ENCODE measurements around the gene SERPINB6.
"Not testable (repeated sequence)": the region's sequence is repeated elsewhere in the genome, so short reads cannot be mapped to it uniquely, and the experiment has no call there.

Gene SERPINB6

DNA sequence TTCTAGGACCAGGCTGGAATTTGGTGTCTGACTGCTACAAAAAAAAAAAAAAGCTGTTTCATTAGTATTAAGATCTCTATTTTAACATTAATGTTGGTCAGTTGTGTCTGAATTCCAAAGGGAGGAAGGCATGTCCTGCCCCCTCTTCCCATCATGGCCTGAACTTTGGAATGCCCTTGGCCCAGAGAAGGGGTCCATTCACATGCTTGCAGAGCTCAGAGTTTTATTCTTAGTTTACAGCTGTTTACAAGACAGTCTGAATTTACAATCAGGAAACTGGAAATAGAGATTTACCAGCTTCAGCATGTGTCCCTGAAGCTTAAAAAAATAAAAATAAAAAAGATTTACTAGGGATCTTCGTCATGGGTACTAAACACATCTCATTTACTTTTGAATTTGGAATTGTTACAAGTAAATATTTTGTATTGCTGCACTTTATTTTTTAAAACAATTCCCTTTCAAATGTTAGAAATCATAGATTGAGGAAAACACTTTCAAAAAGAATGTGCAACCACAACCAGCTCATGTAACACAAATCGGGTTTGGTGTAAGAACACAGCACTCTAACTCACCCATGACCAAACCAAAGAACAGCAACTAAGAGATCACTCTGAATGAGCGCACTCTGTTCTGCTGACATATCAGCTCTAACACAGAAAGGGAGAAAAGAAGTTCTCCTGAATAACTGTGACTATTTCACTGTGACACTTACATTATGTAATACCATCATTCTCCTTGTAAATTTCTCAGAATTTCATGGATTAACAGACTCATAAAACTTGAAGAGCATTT, 6.6 kb upstream of the SERPINB6 start:
- no peak for DNase-seq (ENCODE audit: low read depth)

- no peak for DNase-seq (ENCODE audit: low read depth)
These were observed 5.9 kb upstream of the SERPINB6 start for GRCh38 chr6:2977290-2977689.

GRCh38 chr6:2976571-2977085, 5.3 kb upstream of the SERPINB6 start:
- no peak for DNase-seq (ENCODE audit: low read depth)

- no peak for DNase-seq (ENCODE audit: low read depth)
These were observed 4.7 kb upstream of the SERPINB6 start for GRCh38 chr6:2976060-2976459.

- DNase-seq (ENCODE audit: low read depth) = no peak
These were observed 2.3 kb upstream of the SERPINB6 start for GRCh38 chr6:2973676-2974075.

DNA sequence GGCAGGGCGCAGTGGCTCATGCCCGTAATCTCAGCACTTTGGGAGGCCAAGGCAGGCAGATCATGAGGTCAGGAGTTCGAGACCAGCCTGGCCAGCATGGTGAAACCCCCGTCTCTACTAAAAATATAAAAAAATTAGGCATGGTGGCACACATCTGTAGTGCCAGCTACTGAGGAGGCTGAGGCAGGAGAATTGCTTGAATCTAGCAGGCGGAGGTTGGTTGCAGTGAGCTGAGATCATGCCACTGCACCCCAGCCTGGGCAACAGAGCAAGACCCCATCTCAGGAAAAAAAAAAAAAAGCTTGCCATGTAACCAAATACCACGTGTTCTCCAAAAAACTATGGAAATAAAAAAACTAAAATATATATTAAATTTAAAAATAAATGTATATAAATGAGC, 1.8 kb upstream of the SERPINB6 start:
- not testable (repeated sequence) for DNase-seq (ENCODE audit: low read depth)

- not testable (repeated sequence) for DNase-seq (ENCODE audit: low read depth)
These were observed 1.3 kb upstream of the SERPINB6 start for GRCh38 chr6:2972685-2973084.

- DNase-seq (ENCODE audit: low read depth) = not testable (repeated sequence)
These were observed 786 bp upstream of the SERPINB6 start for GRCh38 chr6:2972219-2972487.

DNA sequence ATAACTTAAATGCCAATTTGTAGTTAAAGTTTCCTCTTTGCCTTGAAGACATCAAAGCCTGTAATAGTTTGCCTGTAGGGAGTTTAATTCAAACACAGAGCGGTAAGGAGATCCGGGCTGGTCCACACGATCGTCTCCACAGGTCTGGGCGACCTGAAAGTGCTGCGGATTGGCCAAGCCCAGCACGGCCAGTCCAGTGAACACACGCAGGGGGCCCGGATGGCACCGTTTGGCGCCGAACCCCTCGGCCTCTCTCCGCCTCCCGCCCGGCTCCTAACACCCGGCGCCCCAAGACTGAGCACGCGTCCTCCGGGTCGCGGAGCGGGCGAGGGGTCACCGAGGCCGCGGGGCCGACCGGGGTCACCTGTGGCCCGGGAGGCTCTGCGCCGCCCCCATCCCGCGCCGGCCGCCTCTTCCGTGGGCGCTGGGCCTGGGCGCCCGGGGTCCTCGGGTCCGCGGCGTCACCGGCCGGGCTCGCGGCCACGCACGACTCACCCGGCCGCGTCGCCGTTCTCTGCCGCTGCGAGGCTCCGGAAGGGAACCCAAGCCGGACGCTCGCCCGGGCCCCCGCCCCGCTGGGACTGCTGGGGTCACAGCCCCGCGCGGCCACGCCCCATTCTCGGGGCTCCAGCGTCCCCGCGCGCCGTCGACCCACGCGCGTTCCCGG, 481 bp downstream of the SERPINB6 start:
- no peak for DNase-seq (ENCODE audit: low read depth)

DNA sequence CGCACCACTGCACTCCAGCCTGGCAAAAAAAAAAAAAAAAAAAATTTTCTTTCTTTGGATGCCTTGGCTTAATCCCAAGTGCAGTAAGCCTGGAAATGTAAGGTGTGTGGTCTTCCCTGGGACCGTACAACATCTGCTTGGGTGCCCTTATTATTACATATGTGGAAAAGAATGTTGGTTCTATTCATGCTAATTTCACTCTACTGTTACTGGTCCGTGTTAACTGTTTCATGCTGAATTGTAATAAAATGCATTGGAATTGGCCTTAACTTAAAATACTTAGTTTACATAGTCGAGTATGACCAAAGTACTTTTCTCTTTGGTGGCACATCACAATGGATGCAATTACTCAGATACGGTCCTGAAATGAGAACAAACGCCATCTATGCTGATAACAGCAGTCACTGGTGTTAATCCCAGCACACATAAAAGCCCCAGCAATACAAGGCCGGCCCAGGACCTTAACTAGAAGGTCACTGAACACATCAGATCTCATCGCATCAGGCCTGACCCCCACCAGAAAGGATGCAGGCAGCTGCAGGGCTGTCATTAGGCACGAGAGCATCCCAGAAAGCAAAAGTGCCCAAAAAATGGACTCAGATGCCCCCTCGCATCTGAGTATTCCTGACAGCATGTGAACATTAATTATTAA, 1.2 kb downstream of the SERPINB6 start:
- DNase-seq (ENCODE audit: low read depth) = no peak

DNA sequence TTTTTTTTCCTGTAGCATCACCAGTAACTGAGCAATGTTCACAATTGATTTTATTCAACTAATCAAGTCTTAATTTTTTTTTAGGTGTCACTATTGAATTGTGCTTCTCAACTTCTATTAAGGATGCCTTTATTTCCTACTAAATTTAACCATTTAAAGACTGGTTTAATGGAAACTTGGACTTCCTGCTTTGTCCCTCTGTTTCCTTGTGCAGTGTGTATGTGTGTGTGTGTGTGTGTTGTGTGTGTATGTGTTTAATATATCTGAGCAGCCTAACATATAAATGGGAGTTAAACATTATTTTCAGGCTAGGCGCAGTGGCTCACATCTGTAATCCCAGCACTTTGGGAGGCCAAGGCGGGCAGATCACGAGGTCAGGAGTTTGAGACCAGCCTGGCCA, 1.8 kb downstream of the SERPINB6 start:
- DNase-seq (ENCODE audit: low read depth) = no peak

- no peak for DNase-seq (ENCODE audit: low read depth)
These were observed 2.7 kb downstream of the SERPINB6 start for GRCh38 chr6:2968600-2969135.

GRCh38 chr6:2967936-2968335, 3.4 kb downstream of the SERPINB6 start:
- DNase-seq (ENCODE audit: low read depth) = no peak

- DNase-seq (ENCODE audit: low read depth) = no peak
These were observed 5.0 kb downstream of the SERPINB6 start for GRCh38 chr6:2966347-2966746.

GRCh38 chr6:2964793-2965505, 6.4 kb downstream of the SERPINB6 start:
- DNase-seq (ENCODE audit: low read depth) = no peak

DNA sequence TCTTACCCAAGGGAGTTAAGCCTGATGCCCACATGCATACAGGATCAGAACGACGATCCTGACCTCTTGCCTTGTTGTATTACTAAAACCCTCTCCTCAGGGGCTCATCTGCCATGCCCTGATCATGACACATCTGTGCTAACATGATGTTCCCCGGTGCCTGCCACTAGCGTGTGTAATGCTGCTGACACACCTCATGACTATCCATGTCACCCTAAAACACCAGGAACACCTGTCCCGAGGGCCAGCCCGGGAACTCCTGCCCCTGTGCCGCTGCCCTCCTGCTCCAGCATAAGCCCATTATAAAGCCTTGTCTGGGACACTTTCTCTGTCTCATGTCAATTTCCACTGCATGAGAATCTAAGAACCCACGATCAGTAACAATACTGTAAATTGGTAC, 7.6 kb downstream of the SERPINB6 start:
- DNase-seq (ENCODE audit: low read depth) = no peak

- DNase-seq (ENCODE audit: low read depth) = no peak
These were observed 8.7 kb downstream of the SERPINB6 start for GRCh38 chr6:2962636-2963035.

- DNase-seq (ENCODE audit: low read depth) = no peak
These were observed 9.4 kb downstream of the SERPINB6 start for GRCh38 chr6:2962004-2962403.

DNA sequence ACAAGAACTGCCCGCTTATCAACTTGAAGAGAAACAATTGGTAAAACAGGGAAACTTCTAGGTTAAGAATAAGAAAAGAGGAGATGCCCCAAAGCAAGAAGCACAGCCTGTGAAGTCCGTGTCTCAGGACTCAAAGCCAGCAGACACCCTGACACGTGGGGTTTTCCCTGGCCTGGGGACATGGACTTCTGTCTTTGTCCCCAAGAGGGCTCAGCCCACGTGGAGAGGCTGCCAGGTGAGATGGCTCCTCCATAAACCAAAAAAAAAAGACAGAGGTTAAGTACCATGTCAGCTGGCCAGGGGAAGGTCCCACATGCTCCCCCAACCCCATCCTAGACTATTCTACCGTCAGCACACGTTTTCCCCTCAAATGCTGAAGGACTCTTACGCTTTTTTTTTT, 9.9 kb downstream of the SERPINB6 start:
- DNase-seq (ENCODE audit: low read depth) = no peak

- DNase-seq (ENCODE audit: low read depth) = no peak
These were observed 10.4 kb downstream of the SERPINB6 start for GRCh38 chr6:2960935-2961334.

DNA sequence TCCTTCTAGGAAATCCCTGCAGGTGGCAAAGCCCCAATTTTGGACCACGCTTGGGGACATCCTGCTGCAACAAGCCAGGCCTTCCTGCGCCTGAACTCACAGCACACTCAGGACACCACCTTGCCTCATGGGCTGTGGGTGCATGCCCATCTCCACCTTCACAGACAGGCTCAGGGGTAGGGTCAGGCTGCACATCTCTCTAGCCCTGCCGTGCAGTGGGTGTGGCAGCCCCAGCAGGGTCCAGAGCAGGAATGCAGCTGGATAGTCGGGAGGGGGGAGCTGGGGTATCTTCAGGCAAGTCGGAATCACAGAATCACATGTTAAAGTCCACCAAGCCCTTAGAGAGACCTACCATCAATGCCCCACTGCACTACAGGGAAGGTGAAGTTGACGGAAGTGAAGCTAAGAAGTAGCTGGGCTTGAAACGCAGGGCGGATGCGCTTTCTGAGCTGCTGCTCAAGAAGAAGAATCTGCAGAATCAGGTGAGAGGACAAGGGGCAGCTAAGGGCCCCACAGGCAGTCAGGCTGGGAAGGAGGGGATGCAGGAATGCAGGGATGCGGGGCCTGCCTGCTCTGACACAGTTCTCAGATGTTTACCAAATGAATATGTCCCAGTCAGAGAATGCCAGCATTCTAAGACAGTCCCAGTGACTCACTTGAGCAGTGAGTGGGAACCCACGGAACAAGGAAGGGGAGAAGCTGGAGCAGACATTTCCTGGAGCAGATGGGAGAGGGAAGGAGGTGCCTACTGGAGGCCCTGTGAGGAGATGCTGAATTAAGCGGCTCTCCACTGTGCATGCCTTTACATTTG, 11.3 kb downstream of the SERPINB6 start:
- DNase-seq (ENCODE audit: low read depth) = no peak

Measured in fibroblast of the conjunctiva (primary cell).